ENCODE data around the gene DIS3L. TPM values are rescaled to one million over a fixed set of nuclear protein-coding genes. Genes with fewer than 3 reads are reported as not detected.

The DIS3L gene
- total RNA-seq, 1 donor from 2014 or later, result 27.2 TPM

Other genes starting within 250 kb of the DIS3L start
- gene MEGF11, start 39.8 kb upstream of the DIS3L start, total RNA-seq, result not detected
- gene TIPIN, start 63.1 kb downstream of the DIS3L start, total RNA-seq, result 2.5 TPM
- 73.8 TPM for gene MAP2K1, start 93.3 kb downstream of the DIS3L start, total RNA-seq
- gene SNAPC5, start 204.2 kb downstream of the DIS3L start, total RNA-seq, result 16.3 TPM
- 753 TPM for gene RPL4, start 211.3 kb downstream of the DIS3L start, total RNA-seq
- gene ZWILCH, start 211.8 kb downstream of the DIS3L start, total RNA-seq, result 3.3 TPM

Measured in left lobe of liver (tissue), 1 donor.